Measurements from ENCODE around the gene DHX35.

- TF ChIP-seq, protein P1, sequence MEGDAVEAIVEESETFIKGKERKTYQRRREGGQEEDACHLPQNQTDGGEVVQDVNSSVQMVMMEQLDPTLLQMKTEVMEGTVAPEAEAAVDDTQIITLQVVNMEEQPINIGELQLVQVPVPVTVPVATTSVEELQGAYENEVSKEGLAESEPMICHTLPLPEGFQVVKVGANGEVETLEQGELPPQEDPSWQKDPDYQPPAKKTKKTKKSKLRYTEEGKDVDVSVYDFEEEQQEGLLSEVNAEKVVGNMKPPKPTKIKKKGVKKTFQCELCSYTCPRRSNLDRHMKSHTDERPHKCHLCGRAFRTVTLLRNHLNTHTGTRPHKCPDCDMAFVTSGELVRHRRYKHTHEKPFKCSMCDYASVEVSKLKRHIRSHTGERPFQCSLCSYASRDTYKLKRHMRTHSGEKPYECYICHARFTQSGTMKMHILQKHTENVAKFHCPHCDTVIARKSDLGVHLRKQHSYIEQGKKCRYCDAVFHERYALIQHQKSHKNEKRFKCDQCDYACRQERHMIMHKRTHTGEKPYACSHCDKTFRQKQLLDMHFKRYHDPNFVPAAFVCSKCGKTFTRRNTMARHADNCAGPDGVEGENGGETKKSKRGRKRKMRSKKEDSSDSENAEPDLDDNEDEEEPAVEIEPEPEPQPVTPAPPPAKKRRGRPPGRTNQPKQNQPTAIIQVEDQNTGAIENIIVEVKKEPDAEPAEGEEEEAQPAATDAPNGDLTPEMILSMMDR (conservative IDR thresholded peaks at IDR 0.05 in 1 of 2, IDR thresholded peaks at IDR 0.05 in 1 of 2; ENCODE audit: extremely low read depth in 1 of 2, insufficient read depth in 1 of 2, low read depth in 1 of 2, low read length in 2 of 2), result no peak
- TF ChIP-seq EZH2 (IDR thresholded peaks at IDR 0.05; ENCODE audit: borderline replicate concordance, low read length), result no peak
Observed at GRCh38 chr20:39070484-39071231, 108.5 kb downstream of the DHX35 start.
